Panc1 (cell line): ENCODE data around the gene FEN1. TPM values are rescaled to one million over a fixed set of nuclear protein-coding genes. Genes with fewer than 3 reads are reported as not detected.

Experiments
- ATAC-seq: fragments of 200-7000 bp; cut with Tn5 transposase; 2 replicates; pipeline ENCODE4 v1.9.1; 2020; ENCODE audit warnings: mild to moderate bottlenecking, moderate library complexity
- BruUV-seq: library from RNA; stranded (reverse); fragments of 400-500 nt; replicated peaks from 2 replicates; lab custom pipeline; 2021; lab: Mats Ljungman, UMichigan
- CTCF ChIA-PET: fragments of 300-600 bp; sonication (Branson Sonifier 250); formaldehyde crosslinking; loops from one replicate; lab custom pipeline; 2022; ENCODE audit warnings: antibody characterized with exemption; lab: Charles Lee
- POLR2A ChIA-PET: fragments of 300-600 bp; sonication (Branson Sonifier 250); formaldehyde crosslinking; loops from one replicate; lab custom pipeline; 2022; ENCODE audit warnings: antibody characterized with exemption; lab: Charles Lee
- DNase-seq: peaks from one replicate; pipeline ENCODE4 v3.0.0-alpha.2; 2010; ENCODE audit warnings: low read depth, low spot score
- H3K27ac ChIP-seq: 2 replicates; pipeline ENCODE4 v1.5.1; 2011; ENCODE audit warnings: mild to moderate bottlenecking, low read length, inconsistent platforms
- H3K27me3 ChIP-seq: fragments of 200-500 bp; sonication (Bioruptor generic); 2 replicates; pipeline ENCODE4 v1.6.0; 2014; ENCODE audit warnings: low read length, inconsistent platforms; ENCODE audit not compliant: control insufficient read depth, insufficient read depth
- H3K36me3 ChIP-seq: fragments of 200-500 bp; sonication (Bioruptor generic); 2 replicates; pipeline ENCODE4 v1.5.1; 2014; ENCODE audit warnings: inconsistent platforms, mild to moderate bottlenecking, low read length, moderate library complexity; ENCODE audit not compliant: control insufficient read depth, insufficient read depth
- H3K4me1 ChIP-seq: 2 replicates; pipeline ENCODE4 v1.5.1; 2011; ENCODE audit warnings: inconsistent platforms, mild to moderate bottlenecking, low read length, moderate library complexity; ENCODE audit not compliant: control insufficient read depth, insufficient read depth
- H3K4me3 ChIP-seq, 2 experiments: 2 replicates each; pipeline ENCODE4 v1.5.1; 2011 to 2012; ENCODE audit warnings: low read depth in 2 of 2, low read length in 2 of 2, mild to moderate bottlenecking in 2 of 2, inconsistent platforms in 1 of 2, moderate library complexity in 1 of 2
- H3K9me3 ChIP-seq: fragments of 200-500 bp; sonication (Bioruptor generic); 2 replicates; pipeline ENCODE4 v1.5.1; 2014; ENCODE audit warnings: low read depth, mild to moderate bottlenecking, inconsistent platforms, low read length, moderate library complexity; ENCODE audit not compliant: control insufficient read depth, insufficient read depth
- POLR2AphosphoS5 ChIP-seq: IDR thresholded peaks from 2 replicates; pipeline ENCODE4 v1.6.1; 2012; ENCODE audit warnings: mild to moderate bottlenecking, low read depth, low read length, moderate library complexity
- SIN3A ChIP-seq: IDR thresholded peaks from 2 replicates; pipeline ENCODE4 v1.6.1; 2012; ENCODE audit warnings: low read depth, mild to moderate bottlenecking, low read length, moderate library complexity, borderline replicate concordance; ENCODE audit not compliant: insufficient read depth
- TCF7L2 ChIP-seq: IDR thresholded peaks from 2 replicates; pipeline ENCODE4 v1.6.1; 2011; ENCODE audit warnings: mild to moderate bottlenecking, low read depth, low read length, inconsistent platforms
- in situ Hi-C: cut with HindIII; loops from 2 replicates; pipeline ENCODE4 v1.10.0; 2016; ENCODE audit warnings: low sequenced_read_pairs, low pct_unique_long_range_greater_than_20kb
- intact Hi-C: fragments of 100-400 bp; cut with micrococcal nuclease; formaldehyde crosslinking; loops from one replicate; pipeline ENCODE4 v1.10.0; 2022; ENCODE audit not compliant: unreplicated experiment
- total RNA-seq: library from RNA; stranded (reverse); gene quantifications from one replicate; pipeline ENCODE4 v1.2.1, GENCODE V29; 2021; ENCODE audit not compliant: unreplicated experiment
- TF ChIP-seq, protein P1 (sequence below), 2 experiments: IDR thresholded peaks; 2 replicates each; pipeline ENCODE4 v1.6.1; 2011 to 2012; ENCODE audit warnings: low read depth in 2 of 2, control low read depth in 1 of 2, low read length in 1 of 2, mild to moderate bottlenecking in 1 of 2, moderate library complexity in 1 of 2; ENCODE audit not compliant: insufficient read depth in 1 of 2
- TF ChIP-seq, protein P2 (sequence below): fragments of 450-650 bp; IDR thresholded peaks from 2 replicates; pipeline ENCODE4 v1.5.1; 2017; ENCODE audit warnings: mild to moderate bottlenecking

Gene FEN1
- total RNA-seq, 1 experiment from 2014 or later: 67.6 TPM

DNA sequence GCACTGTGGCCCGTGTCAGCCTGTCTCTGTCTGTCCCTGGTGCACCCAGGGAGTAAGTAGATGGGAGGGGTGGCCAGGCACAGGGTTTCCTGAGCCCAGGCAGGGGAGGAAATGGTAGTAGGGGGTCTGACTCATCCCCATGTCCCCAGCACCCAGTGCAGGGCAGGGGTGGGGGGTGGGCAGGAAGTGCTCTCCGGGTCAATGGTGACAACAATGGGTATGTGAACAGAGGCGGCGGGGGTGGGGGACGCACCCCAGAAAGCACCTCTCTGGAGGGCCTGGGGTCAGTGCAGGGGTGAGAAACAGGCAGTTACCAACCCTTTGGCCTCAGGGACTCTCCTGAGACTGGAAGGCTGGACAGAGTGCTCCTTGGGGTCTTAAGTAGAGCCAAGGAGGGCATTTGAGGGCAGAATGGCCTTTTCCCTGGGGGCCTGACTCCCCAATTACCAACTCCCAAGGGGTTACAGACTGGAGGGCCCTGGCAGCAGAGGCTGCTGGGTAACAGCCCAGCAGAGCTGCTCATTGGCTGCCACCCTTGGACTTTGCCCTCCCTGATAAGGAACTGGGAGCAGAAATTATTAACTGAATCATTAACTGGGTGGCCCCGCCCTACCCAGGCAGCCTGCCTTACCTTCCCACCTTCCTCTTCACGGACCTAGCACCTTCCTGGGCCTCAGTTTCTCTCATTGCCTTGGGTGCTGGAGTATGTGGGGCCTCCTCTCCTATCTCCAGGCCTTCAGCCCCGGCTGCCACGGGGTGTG lies 36.1 kb upstream of the FEN1 start:
- no peak for ATAC-seq
- in situ Hi-C loops: no loop called here

DNA sequence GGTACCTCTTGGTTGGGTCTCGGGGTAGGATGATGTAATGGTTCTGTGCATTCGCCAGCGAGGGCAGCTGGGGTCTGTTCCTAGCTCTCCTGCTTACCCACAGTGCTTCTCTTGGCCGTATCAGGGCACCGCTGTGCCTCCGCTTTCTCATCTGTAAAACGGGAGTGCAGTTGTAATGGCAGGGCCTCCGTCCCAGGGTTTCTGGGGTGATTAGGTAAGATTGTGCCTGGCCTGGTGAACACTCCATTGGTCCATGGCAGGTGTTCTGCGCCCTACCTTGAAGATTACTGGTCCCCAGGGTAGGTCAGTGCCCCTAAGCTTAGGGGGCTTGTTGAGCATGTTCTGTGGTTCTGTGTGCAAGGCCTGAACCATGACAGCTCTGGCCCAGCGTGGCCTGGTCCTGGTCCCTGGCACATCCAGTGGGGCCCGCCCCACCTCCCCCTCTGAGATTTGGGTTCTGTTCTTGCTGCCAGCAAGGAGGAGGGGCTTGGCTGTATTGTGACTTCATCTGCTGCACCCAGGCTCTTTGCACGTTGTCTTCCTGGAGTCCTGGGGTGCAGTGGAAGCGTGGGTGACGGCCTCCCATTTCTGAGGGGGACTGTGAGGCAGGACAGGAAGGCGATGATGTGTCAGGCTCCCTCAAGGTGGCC lies 35.4 kb upstream of the FEN1 start:
- H3K27ac ChIP-seq: no peak overlapping the region
- DNase-seq (no peak), ATAC-seq (no peak)
- H3K27me3 ChIP-seq: no peaks in the 10 kb centered on the region
- ChIA-PET CTCF (interaction anchor here (0.6 to 1.4 kb wide), 2 partner anchors 9 to 31 kb away, joined by 3 to 4 read pairs; no protein-coding TSS in a partner anchor), POLR2A (no interaction called here)
- H3K36me3 ChIP-seq: no peaks in the 10 kb centered on the region
- in situ Hi-C loops: no loop called here
- peaks cover 5% of the 10 kb centered on the region for H3K4me1 ChIP-seq
- BruUV-seq: no TSS peak
- intact Hi-C loops: no loop called here
- TF ChIP-seq, protein P1, sequence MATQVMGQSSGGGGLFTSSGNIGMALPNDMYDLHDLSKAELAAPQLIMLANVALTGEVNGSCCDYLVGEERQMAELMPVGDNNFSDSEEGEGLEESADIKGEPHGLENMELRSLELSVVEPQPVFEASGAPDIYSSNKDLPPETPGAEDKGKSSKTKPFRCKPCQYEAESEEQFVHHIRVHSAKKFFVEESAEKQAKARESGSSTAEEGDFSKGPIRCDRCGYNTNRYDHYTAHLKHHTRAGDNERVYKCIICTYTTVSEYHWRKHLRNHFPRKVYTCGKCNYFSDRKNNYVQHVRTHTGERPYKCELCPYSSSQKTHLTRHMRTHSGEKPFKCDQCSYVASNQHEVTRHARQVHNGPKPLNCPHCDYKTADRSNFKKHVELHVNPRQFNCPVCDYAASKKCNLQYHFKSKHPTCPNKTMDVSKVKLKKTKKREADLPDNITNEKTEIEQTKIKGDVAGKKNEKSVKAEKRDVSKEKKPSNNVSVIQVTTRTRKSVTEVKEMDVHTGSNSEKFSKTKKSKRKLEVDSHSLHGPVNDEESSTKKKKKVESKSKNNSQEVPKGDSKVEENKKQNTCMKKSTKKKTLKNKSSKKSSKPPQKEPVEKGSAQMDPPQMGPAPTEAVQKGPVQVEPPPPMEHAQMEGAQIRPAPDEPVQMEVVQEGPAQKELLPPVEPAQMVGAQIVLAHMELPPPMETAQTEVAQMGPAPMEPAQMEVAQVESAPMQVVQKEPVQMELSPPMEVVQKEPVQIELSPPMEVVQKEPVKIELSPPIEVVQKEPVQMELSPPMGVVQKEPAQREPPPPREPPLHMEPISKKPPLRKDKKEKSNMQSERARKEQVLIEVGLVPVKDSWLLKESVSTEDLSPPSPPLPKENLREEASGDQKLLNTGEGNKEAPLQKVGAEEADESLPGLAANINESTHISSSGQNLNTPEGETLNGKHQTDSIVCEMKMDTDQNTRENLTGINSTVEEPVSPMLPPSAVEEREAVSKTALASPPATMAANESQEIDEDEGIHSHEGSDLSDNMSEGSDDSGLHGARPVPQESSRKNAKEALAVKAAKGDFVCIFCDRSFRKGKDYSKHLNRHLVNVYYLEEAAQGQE (IDR thresholded peaks at IDR 0.05; ENCODE audit: insufficient read depth in 1 of 2, low read depth in 2 of 2, low read length in 1 of 2): no peak
- TF ChIP-seq SIN3A (no peak), POLR2AphosphoS5 (no peak), TCF7L2 (no peak)
- TF ChIP-seq, protein P2, sequence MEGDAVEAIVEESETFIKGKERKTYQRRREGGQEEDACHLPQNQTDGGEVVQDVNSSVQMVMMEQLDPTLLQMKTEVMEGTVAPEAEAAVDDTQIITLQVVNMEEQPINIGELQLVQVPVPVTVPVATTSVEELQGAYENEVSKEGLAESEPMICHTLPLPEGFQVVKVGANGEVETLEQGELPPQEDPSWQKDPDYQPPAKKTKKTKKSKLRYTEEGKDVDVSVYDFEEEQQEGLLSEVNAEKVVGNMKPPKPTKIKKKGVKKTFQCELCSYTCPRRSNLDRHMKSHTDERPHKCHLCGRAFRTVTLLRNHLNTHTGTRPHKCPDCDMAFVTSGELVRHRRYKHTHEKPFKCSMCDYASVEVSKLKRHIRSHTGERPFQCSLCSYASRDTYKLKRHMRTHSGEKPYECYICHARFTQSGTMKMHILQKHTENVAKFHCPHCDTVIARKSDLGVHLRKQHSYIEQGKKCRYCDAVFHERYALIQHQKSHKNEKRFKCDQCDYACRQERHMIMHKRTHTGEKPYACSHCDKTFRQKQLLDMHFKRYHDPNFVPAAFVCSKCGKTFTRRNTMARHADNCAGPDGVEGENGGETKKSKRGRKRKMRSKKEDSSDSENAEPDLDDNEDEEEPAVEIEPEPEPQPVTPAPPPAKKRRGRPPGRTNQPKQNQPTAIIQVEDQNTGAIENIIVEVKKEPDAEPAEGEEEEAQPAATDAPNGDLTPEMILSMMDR: no peak
- H3K9me3 ChIP-seq: no peaks in the 10 kb centered on the region
- H3K4me3 ChIP-seq: no peak overlapping the region

More for the DNA sequence above, 36.1 kb upstream of the FEN1 start:
- intact Hi-C loops: no loop called here
- H3K4me3 ChIP-seq: no peak overlapping the region
- no peak overlapping the region for H3K27ac ChIP-seq
- H3K9me3 ChIP-seq: no peaks in the 10 kb centered on the region
- TF ChIP-seq, protein P2: no peak
- TF ChIP-seq, protein P1 (IDR thresholded peaks at IDR 0.05; ENCODE audit: insufficient read depth in 1 of 2, low read depth in 2 of 2, low read length in 1 of 2): no peak
- TF ChIP-seq TCF7L2: no peak
- TF ChIP-seq POLR2AphosphoS5: no peak
- TF ChIP-seq SIN3A: no peak
- no TSS peak for BruUV-seq
- H3K27me3 ChIP-seq: no peaks in the 10 kb centered on the region
- peaks cover 5% of the 10 kb centered on the region for H3K4me1 ChIP-seq
- ChIA-PET POLR2A (no interaction called here), CTCF (no interaction called here)
- no peaks in the 10 kb centered on the region for H3K36me3 ChIP-seq
- no peak for DNase-seq
